HG03439 (cell line): Measurements from ENCODE around the gene CTSS.

Experiments
- ATAC-seq: cut with Tn5 transposase; IDR thresholded peaks from one replicate; pipeline ENCODE4 v1.9.1; 2021; ENCODE audit warnings: mild to moderate bottlenecking, moderate library complexity; ENCODE audit not compliant: unreplicated experiment

The CTSS gene

GRCh38 chr1:150706091-150706490 is 59.5 kb downstream of the CTSS start:
- no peak for ATAC-seq

- no peak for ATAC-seq
These were observed 62.2 kb downstream of the CTSS start for GRCh38 chr1:150703427-150703826.

- ATAC-seq = peak; percentile 98
These were observed 68.3 kb downstream of the CTSS start, which contains the start of gene GOLPH3L for GRCh38 chr1:150696995-150697927. Gene GOLPH3L (minus strand): TSS chr1:150697154. CDS start chr1:150694838, 2,316 bp downstream.

- ATAC-seq = no peak
These were observed 69.0 kb downstream of the CTSS start for GRCh38 chr1:150696590-150696989.

GRCh38 chr1:150696162-150696561 is 69.4 kb downstream of the CTSS start:
- ATAC-seq = no peak

GRCh38 chr1:150695561-150695960 is 70.0 kb downstream of the CTSS start:
- ATAC-seq = no peak

GRCh38 chr1:150692720-150693119 is 72.9 kb downstream of the CTSS start:
- ATAC-seq = no peak

- no peak for ATAC-seq
These were observed 76.8 kb downstream of the CTSS start for GRCh38 chr1:150688763-150689162.

GRCh38 chr1:150686275-150686674 is 79.3 kb downstream of the CTSS start:
- no peak for ATAC-seq

GRCh38 chr1:150683914-150684313 is 81.7 kb downstream of the CTSS start:
- no peak for ATAC-seq
